ENCODE data around the gene ELF1. TPM values are rescaled to one million over a fixed set of nuclear protein-coding genes. Genes with fewer than 3 reads are reported as not detected.
A peak's percentile ranks its signal among the peaks of the same experiment; 100 is the strongest.

Gene ELF1
- total and polyA plus RNA-seq, 11 donors = 7.7 to 75.4 (median 33.5) TPM

- intact Hi-C loops (cut with DNase I) = no loop called here
- peaks cover 0 to 84% (median 23%) of the 10 kb centered on the region in 12 donors for H3K4me1 ChIP-seq
- DNase-seq (no peak), ATAC-seq (peak in 1 of 4 donors; percentile 34)
- no peaks in the 10 kb centered on the region for H3K36me3 ChIP-seq
- 73 to 80% (median 78%) methylated on average over 6 of the region's 6 CpGs for WGBS, 4 donors
- no peak for TF ChIP-seq POLR2A (IDR thresholded peaks at IDR 0.05)
- TF ChIP-seq, protein P1, sequence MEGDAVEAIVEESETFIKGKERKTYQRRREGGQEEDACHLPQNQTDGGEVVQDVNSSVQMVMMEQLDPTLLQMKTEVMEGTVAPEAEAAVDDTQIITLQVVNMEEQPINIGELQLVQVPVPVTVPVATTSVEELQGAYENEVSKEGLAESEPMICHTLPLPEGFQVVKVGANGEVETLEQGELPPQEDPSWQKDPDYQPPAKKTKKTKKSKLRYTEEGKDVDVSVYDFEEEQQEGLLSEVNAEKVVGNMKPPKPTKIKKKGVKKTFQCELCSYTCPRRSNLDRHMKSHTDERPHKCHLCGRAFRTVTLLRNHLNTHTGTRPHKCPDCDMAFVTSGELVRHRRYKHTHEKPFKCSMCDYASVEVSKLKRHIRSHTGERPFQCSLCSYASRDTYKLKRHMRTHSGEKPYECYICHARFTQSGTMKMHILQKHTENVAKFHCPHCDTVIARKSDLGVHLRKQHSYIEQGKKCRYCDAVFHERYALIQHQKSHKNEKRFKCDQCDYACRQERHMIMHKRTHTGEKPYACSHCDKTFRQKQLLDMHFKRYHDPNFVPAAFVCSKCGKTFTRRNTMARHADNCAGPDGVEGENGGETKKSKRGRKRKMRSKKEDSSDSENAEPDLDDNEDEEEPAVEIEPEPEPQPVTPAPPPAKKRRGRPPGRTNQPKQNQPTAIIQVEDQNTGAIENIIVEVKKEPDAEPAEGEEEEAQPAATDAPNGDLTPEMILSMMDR (IDR thresholded peaks at IDR 0.05) = no peak
- H3K27me3 ChIP-seq = no peaks in the 10 kb centered on the region
- H3K4me3 ChIP-seq = no peak overlapping the region
- no peaks in the 10 kb centered on the region for H3K9me3 ChIP-seq
- H3K27ac ChIP-seq = peak overlapping the region in 1 of 12 donors; percentile 19
These were observed 12.0 kb downstream of the ELF1 start for GRCh38 chr13:41006978-41007743.

DNA sequence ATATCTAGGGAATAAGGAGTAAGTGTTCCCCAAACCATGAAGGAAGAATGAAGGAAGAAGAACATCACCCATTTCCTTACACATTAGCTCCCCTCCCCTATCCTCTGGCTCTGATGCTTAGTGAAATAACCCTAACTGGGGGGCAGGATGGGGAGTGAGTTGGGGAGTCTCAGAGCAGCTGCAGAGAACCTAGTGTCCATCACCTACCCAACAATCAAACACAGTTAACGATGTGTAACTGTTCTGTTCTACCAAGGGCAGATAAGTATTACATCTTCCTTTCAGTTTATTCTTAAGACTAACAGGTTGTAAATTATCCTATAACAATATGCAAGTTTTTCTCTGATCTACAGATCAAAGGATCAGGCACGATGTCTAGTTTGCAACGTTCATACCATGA lies 12.8 kb downstream of the ELF1 start:
- WGBS, 4 donors = 68 to 75% (median 73%) methylated on average over 3 of the region's 3 CpGs
- no peak for ATAC-seq
- H3K4me1 ChIP-seq = peaks cover 0 to 86% (median 23%) of the 10 kb centered on the region in 12 donors

DNA sequence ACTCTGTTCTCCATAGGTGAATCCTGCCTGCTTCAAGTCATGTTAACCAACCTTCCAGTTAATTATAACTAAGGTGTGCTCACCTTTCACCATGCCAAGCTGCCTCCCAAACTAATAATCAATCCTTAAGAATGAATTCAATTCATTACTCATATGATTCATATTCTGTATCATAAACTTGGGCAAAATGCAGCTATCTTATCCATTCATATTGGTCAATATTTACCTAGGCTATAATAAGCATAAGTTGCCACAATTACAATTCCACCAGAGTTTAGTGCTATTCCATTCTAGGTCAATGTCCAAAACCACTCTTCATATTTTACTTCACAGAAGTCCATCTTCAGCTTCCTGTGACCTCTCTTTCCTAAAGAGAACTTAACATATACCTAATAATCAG lies 13.4 kb downstream of the ELF1 start:
- H3K9me3 ChIP-seq = no peaks in the 10 kb centered on the region
- DNase-seq (no peak), ATAC-seq (no peak)
- peak overlapping the region in 1 of 12 donors; percentile 75 for H3K27ac ChIP-seq
- peaks cover 0 to 84% (median 23%) of the 10 kb centered on the region in 12 donors for H3K4me1 ChIP-seq
- TF ChIP-seq, protein P1 (IDR thresholded peaks at IDR 0.05) = no peak
- TF ChIP-seq POLR2A (IDR thresholded peaks at IDR 0.05) = no peak
- H3K36me3 ChIP-seq = peaks cover 0 to 6% (median 0%) of the 10 kb centered on the region in 9 donors
- no peak overlapping the region for H3K4me3 ChIP-seq
- intact Hi-C loops (cut with DNase I) = no loop called here
- no peaks in the 10 kb centered on the region for H3K27me3 ChIP-seq

More for the DNA sequence above, 12.8 kb downstream of the ELF1 start:
- peak overlapping the region in 1 of 12 donors; percentile 75 for H3K27ac ChIP-seq
- intact Hi-C loops (cut with DNase I) = no loop called here
- H3K4me3 ChIP-seq = no peak overlapping the region
- H3K27me3 ChIP-seq = no peaks in the 10 kb centered on the region
- TF ChIP-seq, protein P1 (IDR thresholded peaks at IDR 0.05) = no peak
- TF ChIP-seq POLR2A (IDR thresholded peaks at IDR 0.05) = no peak
- no peak for DNase-seq
- H3K9me3 ChIP-seq = no peaks in the 10 kb centered on the region
- H3K36me3 ChIP-seq = peaks cover 0 to 5% (median 0%) of the 10 kb centered on the region in 9 donors

GRCh38 chr13:41004875-41005693 lies 14.0 kb downstream of the ELF1 start:
- peak in 1 of 4 donors; percentile 43 for ATAC-seq
- DNase-seq = no peak

More at GRCh38 chr13:41004875-41005693, 14.0 kb downstream of the ELF1 start:
- 38 to 44% (median 41%) methylated on average over 4 of the region's 4 CpGs for WGBS, 4 donors
- Histone ChIP-seq H3K4me3 (peak overlapping the region in 1 of 12 donors; percentile 2), H3K4me1 (peaks cover 0 to 84% (median 24%) of the 10 kb centered on the region in 12 donors), H3K9me3 (no peaks in the 10 kb centered on the region), H3K36me3 (peaks cover 0 to 6% (median 0%) of the 10 kb centered on the region in 9 donors), H3K27me3 (no peaks in the 10 kb centered on the region), H3K27ac (peak overlapping the region in 1 of 12 donors; percentile 75)
- intact Hi-C loops (cut with DNase I) = no loop called here
- no peak for TF ChIP-seq POLR2A (IDR thresholded peaks at IDR 0.05)
- TF ChIP-seq, protein P1 (IDR thresholded peaks at IDR 0.05) = no peak
